CD8-positive, alpha-beta memory T cell (primary cell): Measurements from ENCODE around the gene ERCC6L2. TPM values are rescaled to one million over a fixed set of nuclear protein-coding genes. Genes with fewer than 3 reads are reported as not detected.
A peak's percentile ranks its signal among the peaks of the same experiment; 100 is the strongest.

Experiments
- CTCF ChIA-PET: fragments of 350-600 bp; sonication (Branson Sonifier 250); formaldehyde crosslinking; loops from one replicate; lab custom pipeline; 2021; ENCODE audit warnings: antibody characterized with exemption; lab: Charles Lee
- POLR2A ChIA-PET: fragments of 350-600 bp; sonication (Branson Sonifier 250); formaldehyde crosslinking; loops from one replicate; lab custom pipeline; 2021; ENCODE audit warnings: antibody characterized with exemption; lab: Charles Lee
- DNase-seq, 5 donors: peaks; one replicate each; pipeline versions ENCODE4 v3.0.0 to v3.0.0-alpha.2; 2020 to 2022; ENCODE audit warnings: mixed read lengths in 1 of 5
- H3K27ac ChIP-seq: one replicate; pipeline ENCODE4 v1.7.0; 2013; ENCODE audit warnings: low read depth, mild to moderate bottlenecking, low read length, moderate library complexity
- H3K27me3 ChIP-seq: 2 replicates; pipeline ENCODE4 v1.7.0; 2013; ENCODE audit warnings: low read length, mild to moderate bottlenecking; ENCODE audit not compliant: insufficient read depth, poor library complexity, severe bottlenecking
- H3K36me3 ChIP-seq: 2 replicates; pipeline ENCODE4 v1.7.0; 2013; ENCODE audit warnings: mild to moderate bottlenecking, low read length, moderate library complexity; ENCODE audit not compliant: insufficient read depth
- H3K4me1 ChIP-seq: 2 replicates; pipeline ENCODE4 v1.7.0; 2013; ENCODE audit warnings: mild to moderate bottlenecking, low read length, moderate library complexity; ENCODE audit not compliant: insufficient read depth
- H3K4me3 ChIP-seq: 2 replicates; pipeline ENCODE4 v1.7.0; 2013; ENCODE audit warnings: mild to moderate bottlenecking, low read length
- H3K9me3 ChIP-seq: 2 replicates; pipeline ENCODE4 v1.7.0; 2013; ENCODE audit warnings: mild to moderate bottlenecking, low read length
- H3K27ac Mint-ChIP-seq, 8 donors: one replicate each; pipeline ENCODE4 v1.8.0; 2020 to 2021; ENCODE audit warnings: mixed read lengths in 8 of 8, mild to moderate bottlenecking in 6 of 8, inconsistent platforms in 3 of 8, moderate library complexity in 3 of 8
- H3K27me3 Mint-ChIP-seq, 2 donors: one replicate each; pipeline ENCODE4 v1.8.0; 2020 to 2021; ENCODE audit warnings: mixed read lengths in 2 of 2, mild to moderate bottlenecking in 1 of 2, moderate library complexity in 1 of 2
- H3K36me3 Mint-ChIP-seq, 3 donors: one replicate each; pipeline ENCODE4 v1.8.0; 2020 to 2021; ENCODE audit warnings: mixed read lengths in 3 of 3, inconsistent platforms in 1 of 3, mild to moderate bottlenecking in 1 of 3
- H3K4me1 Mint-ChIP-seq, 3 donors: one replicate each; pipeline ENCODE4 v1.8.0; 2020 to 2021; ENCODE audit warnings: mixed read lengths in 3 of 3, inconsistent platforms in 1 of 3, mild to moderate bottlenecking in 1 of 3
- H3K4me3 Mint-ChIP-seq, 7 donors: one replicate each; pipeline ENCODE4 v1.8.0; 2020 to 2021; ENCODE audit warnings: mixed read lengths in 7 of 7, mild to moderate bottlenecking in 6 of 7, moderate library complexity in 4 of 7, inconsistent platforms in 2 of 7
- H3K9me3 Mint-ChIP-seq, 5 donors: one replicate each; pipeline ENCODE4 v1.8.0; 2020 to 2022; ENCODE audit warnings: mixed read lengths in 5 of 5, mild to moderate bottlenecking in 3 of 5, moderate library complexity in 2 of 5, inconsistent platforms in 1 of 5
- polyA plus RNA-seq: library from polyadenylated mRNA; unstranded; fragments of 300-500 nt; fragmentation: Illumina TruSeq; gene quantifications from one replicate; pipeline ENCODE4 v1.2.3, GENCODE V29; 2021
- total RNA-seq, 2 experiments: library from RNA; stranded (reverse); gene quantifications; one replicate each; pipeline ENCODE4 v1.2.3, GENCODE V29; 2021

ERCC6L2 gene
- total and polyA plus RNA-seq, 3 experiments from 2014 or later: 30.0 to 41.2 (median 32.7) TPM

DNA sequence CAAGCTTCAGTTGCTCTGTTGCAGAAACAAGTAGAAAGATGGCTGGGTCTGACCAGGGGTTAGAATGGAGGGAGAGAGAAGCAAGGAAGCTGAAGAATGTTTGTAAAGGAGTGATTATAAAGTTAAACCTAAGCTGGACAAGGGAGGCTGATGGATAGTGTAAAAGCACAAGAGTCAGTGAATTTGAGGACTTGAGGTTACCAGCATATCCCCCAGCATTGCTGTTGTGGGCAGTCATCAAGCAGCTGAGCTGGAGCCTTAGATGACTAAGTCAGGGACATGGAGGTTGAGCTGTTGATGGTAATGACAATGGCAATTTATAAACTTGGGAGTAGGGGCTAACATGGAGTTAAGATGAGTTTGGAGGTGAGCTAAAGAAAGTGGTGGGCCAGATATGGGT, 131.5 kb downstream of the ERCC6L2 start:
- H3K9me3 ChIP-seq: no peaks in the 10 kb centered on the region
- Mint-ChIP-seq H3K27me3 (no peaks in the 10 kb centered on the region), H3K27ac (no peak overlapping the region), H3K4me1 (peaks cover 5 to 37% (median 7%) of the 10 kb centered on the region in 3 donors), H3K36me3 (peaks cover 17 to 42% (median 19%) of the 10 kb centered on the region in 3 donors), H3K9me3 (peaks cover 3 to 9% (median 5%) of the 10 kb centered on the region in 5 donors), H3K4me3 (no peak overlapping the region)
- no peaks in the 10 kb centered on the region for H3K27me3 ChIP-seq
- no peaks in the 10 kb centered on the region for H3K36me3 ChIP-seq
- no peak overlapping the region for H3K27ac ChIP-seq
- CTCF ChIA-PET: interaction anchor here (2.8 kb wide), 1 partner anchor 15 kb away, joined by 8 read pairs; no protein-coding TSS in a partner anchor
- POLR2A ChIA-PET: no interaction called here
- no peak overlapping the region for H3K4me3 ChIP-seq
- DNase-seq: no peak
- peaks cover 37% of the 10 kb centered on the region for H3K4me1 ChIP-seq

DNA sequence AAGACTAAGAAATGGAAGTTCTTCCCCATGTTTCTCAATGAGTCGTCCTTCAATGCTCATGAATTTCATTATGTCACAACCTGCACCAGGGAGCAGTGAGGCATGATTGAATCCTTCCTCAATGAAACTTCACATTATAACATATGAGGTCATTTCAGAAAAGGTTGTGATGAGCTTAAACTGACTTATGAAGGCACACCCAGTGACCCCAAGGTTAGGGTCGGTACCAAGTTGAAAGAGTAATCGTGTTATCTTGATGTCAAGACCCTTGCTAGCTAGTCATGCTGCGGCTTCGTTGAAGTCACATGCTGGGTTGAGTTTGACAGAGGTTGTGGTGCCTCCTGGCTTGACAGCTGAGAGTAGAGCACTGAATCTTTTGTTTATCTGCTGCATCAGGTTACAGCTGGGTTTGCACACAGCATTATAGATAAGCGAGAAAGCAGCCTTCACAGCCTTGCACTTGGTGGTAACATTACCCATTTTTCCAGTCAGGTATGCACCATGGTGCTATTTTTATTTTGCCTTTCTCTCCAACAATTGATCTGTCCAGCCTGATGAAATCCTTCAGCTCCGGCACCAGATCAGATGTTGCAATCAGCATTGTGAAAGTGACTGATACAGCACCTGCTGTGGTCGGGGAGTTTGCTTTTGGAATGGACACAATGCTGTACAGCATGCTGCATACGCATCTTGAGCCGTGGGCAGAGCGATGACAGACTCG, 133.2 kb downstream of the ERCC6L2 start:
- H3K27ac Mint-ChIP-seq: peak overlapping the region; percentile 78 to 99 (median 96)
- Histone ChIP-seq H3K36me3 (peaks cover 4% of the 10 kb centered on the region), H3K4me1 (peaks cover 50% of the 10 kb centered on the region), H3K27ac (peak overlapping the region; percentile 92), H3K9me3 (no peaks in the 10 kb centered on the region), H3K4me3 (no peak overlapping the region), H3K27me3 (no peaks in the 10 kb centered on the region)
- CTCF ChIA-PET: interaction anchor here (2.8 kb wide), 1 partner anchor 17 kb away, joined by 8 read pairs; no protein-coding TSS in a partner anchor
- DNase-seq: no peak
- POLR2A ChIA-PET: interaction anchor here (0.6 kb wide), 1 partner anchor 59 kb away, joined by 11 read pairs; no protein-coding TSS in a partner anchor
- H3K27me3 Mint-ChIP-seq: no peaks in the 10 kb centered on the region
- peaks cover 10 to 42% (median 14%) of the 10 kb centered on the region in 3 donors for H3K4me1 Mint-ChIP-seq
- no peaks in the 10 kb centered on the region for H3K9me3 Mint-ChIP-seq
- H3K36me3 Mint-ChIP-seq: peaks cover 1 to 32% (median 14%) of the 10 kb centered on the region in 3 donors
- peak overlapping the region in 6 of 7 donors; percentile 16 to 77 (median 54) for H3K4me3 Mint-ChIP-seq

DNA sequence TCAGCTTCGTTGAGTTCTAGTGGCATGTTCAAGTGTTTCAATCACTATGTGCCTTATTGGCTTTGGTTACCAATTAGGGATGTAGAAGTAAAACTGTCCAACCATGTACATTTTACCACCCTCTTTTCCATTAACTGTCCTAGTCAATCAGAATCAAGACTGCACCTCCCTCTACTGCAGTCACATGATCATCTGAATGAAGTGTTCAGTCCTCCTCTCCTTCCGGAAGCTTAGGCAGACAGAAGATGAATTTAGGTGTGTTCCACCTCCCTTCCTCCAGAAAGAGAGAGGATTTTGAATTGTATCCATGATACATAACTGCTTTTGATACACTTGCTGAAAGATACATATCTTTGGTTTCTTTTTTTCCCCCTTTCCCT, 133.7 kb downstream of the ERCC6L2 start:
- H3K27ac Mint-ChIP-seq: peak overlapping the region; percentile 78 to 99 (median 96)
- ChIA-PET POLR2A (no interaction called here), CTCF (interaction anchor here (2.8 kb wide), 1 partner anchor 18 kb away, joined by 8 read pairs; no protein-coding TSS in a partner anchor)
- H3K27me3 Mint-ChIP-seq: no peaks in the 10 kb centered on the region
- Histone ChIP-seq H3K27me3 (no peaks in the 10 kb centered on the region), H3K4me1 (peaks cover 55% of the 10 kb centered on the region), H3K36me3 (peaks cover 4% of the 10 kb centered on the region), H3K9me3 (no peaks in the 10 kb centered on the region), H3K4me3 (no peak overlapping the region), H3K27ac (peak overlapping the region; percentile 92)
- peak in 1 of 5 donors; percentile 5 for DNase-seq
- H3K36me3 Mint-ChIP-seq: peaks cover 0 to 31% (median 13%) of the 10 kb centered on the region in 3 donors
- peaks cover 15 to 46% (median 19%) of the 10 kb centered on the region in 3 donors for H3K4me1 Mint-ChIP-seq
- H3K4me3 Mint-ChIP-seq: peak overlapping the region; percentile 30 to 77 (median 56)
- H3K9me3 Mint-ChIP-seq: no peaks in the 10 kb centered on the region

DNA sequence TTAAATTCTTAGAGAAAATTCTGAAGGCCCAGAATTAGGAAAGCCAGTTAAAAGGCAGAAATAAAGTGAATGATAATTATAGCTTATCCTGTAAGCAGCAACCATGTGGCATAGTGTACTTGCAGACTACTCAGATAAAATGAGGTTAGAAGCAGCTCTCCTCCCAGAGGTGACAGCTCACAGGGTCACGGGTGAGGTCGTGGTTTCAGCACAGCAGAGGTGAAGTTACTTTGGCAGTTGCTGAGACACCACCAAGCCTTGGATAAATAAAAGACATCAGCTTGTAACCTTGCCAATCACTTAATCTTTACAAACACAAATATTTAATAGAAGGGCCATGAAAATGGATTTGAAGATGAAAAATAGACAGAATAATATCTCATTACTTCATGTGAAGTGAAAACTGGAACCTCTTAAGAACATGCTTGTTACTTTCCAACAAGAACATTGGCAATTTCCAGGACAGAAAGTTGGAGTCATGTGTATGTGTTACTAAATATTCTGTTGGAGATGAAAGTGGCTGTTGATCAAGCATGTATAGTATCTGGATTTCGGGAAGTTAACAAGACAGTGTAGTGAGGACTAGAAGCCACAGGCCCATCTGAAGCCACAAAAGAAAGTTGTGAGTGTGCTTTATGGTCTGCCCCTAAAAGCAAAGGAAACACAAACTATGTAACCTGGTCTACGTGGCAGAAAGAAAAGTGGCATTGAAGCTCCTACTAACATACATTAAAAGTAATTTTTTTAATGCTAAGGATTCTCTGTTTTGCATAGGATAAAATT, 134.4 kb downstream of the ERCC6L2 start:
- peak overlapping the region; percentile 92 for H3K27ac ChIP-seq
- Mint-ChIP-seq H3K27ac (peak overlapping the region; percentile 78 to 99 (median 96)), H3K9me3 (no peaks in the 10 kb centered on the region)

DNA sequence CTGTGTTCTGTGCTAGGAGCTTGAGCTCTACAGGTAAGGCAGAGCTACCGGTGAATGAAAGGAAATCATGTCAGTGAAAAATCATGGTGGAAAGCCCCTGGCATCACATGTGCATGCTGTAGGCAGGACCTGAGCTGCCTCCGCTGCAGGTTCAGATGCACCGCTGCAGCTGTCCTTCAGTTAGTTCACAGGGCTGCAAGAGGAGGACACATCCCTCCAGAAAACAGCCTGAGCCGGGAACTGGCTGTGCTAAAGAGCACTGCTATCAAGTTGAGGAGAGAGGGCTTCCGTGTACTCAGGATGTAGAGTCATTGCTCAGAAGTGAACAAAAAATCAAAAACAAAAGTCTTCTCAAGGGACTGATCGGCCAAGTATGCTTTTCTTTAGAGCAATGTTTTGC, 138.6 kb downstream of the ERCC6L2 start:
- ChIA-PET POLR2A (no interaction called here), CTCF (no interaction called here)
- Histone ChIP-seq H3K4me1 (peaks cover 80% of the 10 kb centered on the region), H3K36me3 (peaks cover 4% of the 10 kb centered on the region), H3K4me3 (peak overlapping the region; percentile 11), H3K9me3 (no peaks in the 10 kb centered on the region), H3K27ac (no peak overlapping the region), H3K27me3 (no peaks in the 10 kb centered on the region)
- no peaks in the 10 kb centered on the region for H3K9me3 Mint-ChIP-seq
- H3K27me3 Mint-ChIP-seq: no peaks in the 10 kb centered on the region
- peak overlapping the region; percentile 22 to 98 (median 84) for H3K27ac Mint-ChIP-seq
- peak overlapping the region; percentile 17 to 84 (median 66) for H3K4me3 Mint-ChIP-seq
- peaks cover 54 to 70% (median 58%) of the 10 kb centered on the region in 3 donors for H3K4me1 Mint-ChIP-seq
- peaks cover 0 to 18% (median 14%) of the 10 kb centered on the region in 3 donors for H3K36me3 Mint-ChIP-seq
- peak in 4 of 5 donors; percentile 31 to 71 (median 49) for DNase-seq

More for the DNA sequence above, 134.4 kb downstream of the ERCC6L2 start:
- no peaks in the 10 kb centered on the region for H3K27me3 Mint-ChIP-seq
- peaks cover 21 to 51% (median 25%) of the 10 kb centered on the region in 3 donors for H3K4me1 Mint-ChIP-seq
- Histone ChIP-seq H3K9me3 (no peaks in the 10 kb centered on the region), H3K4me1 (peaks cover 62% of the 10 kb centered on the region), H3K36me3 (peaks cover 4% of the 10 kb centered on the region), H3K4me3 (no peak overlapping the region), H3K27me3 (no peaks in the 10 kb centered on the region)
- peak; percentile 42 to 88 (median 63) for DNase-seq
- ChIA-PET CTCF (no interaction called here), POLR2A (no interaction called here)
- H3K36me3 Mint-ChIP-seq: peaks cover 0 to 25% (median 13%) of the 10 kb centered on the region in 3 donors
- peak overlapping the region; percentile 32 to 77 (median 56) for H3K4me3 Mint-ChIP-seq

DNA sequence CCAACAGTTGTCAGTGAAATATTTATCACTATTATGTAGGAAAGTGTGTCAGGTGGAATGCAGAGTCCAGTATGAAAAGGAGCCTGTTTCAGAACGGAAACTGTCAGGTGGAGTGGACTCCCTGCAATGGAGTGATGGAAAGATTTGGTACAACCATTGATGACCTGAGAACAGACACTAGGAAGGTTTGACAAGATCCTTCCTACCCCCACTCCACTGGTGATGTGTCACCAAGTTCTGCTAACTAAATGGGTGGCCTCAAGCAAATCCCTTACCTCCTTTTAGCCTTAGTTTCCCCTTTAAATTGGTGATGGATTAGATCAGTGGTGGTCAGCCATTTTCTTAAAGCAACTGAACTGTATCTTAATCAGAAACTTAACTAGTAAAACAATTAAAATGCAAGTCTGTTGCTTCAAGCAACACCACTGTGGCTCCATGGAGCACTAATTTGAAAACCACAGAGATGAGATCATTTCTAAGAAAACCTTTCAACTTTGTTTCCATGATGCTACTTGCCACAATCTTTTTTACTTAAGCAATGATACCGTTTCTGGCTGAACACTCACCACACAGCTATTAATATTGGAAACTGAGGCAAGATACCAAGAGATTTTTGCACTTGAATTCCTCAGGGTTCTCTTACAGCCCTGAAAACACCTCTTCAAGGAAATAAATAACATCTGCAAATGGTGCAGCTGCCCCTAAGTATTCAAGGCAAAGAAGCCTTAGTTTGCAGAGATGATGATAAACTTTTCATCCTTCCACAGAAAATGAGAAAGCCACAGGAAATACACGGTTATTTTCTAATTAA, 140.6 kb downstream of the ERCC6L2 start:
- Histone ChIP-seq H3K27me3 (no peaks in the 10 kb centered on the region), H3K4me1 (peaks cover 67% of the 10 kb centered on the region), H3K36me3 (peaks cover 4% of the 10 kb centered on the region), H3K4me3 (no peak overlapping the region), H3K9me3 (no peaks in the 10 kb centered on the region), H3K27ac (peak overlapping the region; percentile 51)
- peaks cover 0 to 2% of the 10 kb centered on the region in 2 donors for H3K27me3 Mint-ChIP-seq
- peak overlapping the region; percentile 22 to 74 (median 67) for H3K4me3 Mint-ChIP-seq
- ChIA-PET CTCF (no interaction called here), POLR2A (interaction anchor here (1.5 kb wide), 1 partner anchor 141 kb away, joined by 4 read pairs; the partner anchor contains the start of gene ERCC6L2)
- H3K9me3 Mint-ChIP-seq: peaks cover 0 to 2% (median 0%) of the 10 kb centered on the region in 5 donors
- peak overlapping the region; percentile 91 to 98 (median 94) for H3K27ac Mint-ChIP-seq
- H3K4me1 Mint-ChIP-seq: peaks cover 62 to 71% (median 69%) of the 10 kb centered on the region in 3 donors
- DNase-seq: peak in 2 of 5 donors; percentile 51 to 67
- H3K36me3 Mint-ChIP-seq: peaks cover 4 to 16% (median 10%) of the 10 kb centered on the region in 3 donors
